Right cardiac atrium (tissue), 5 donors: ENCODE measurements around the gene C1QTNF12. TPM values are rescaled to one million over a fixed set of nuclear protein-coding genes. Genes with fewer than 3 reads are reported as not detected.

Experiments used
- ATAC-seq, 2 donors: fragments of 200-7000 bp; cut with Tn5 transposase; one replicate each; pipeline versions ENCODE4 v1.8.0 to v1.9.1; 2020; ENCODE audit warnings: moderate library complexity in 2 of 2, mild to moderate bottlenecking in 1 of 2
- DNase-seq, 3 donors: peaks; one replicate each; pipeline ENCODE4 v3.0.0-alpha.2; 2020
- H3K27ac ChIP-seq: one replicate; pipeline ENCODE4 v1.5.1; 2013; ENCODE audit warnings: mild to moderate bottlenecking, low read length, control low read depth, moderate library complexity
- H3K27me3 ChIP-seq: one replicate; pipeline ENCODE4 v1.6.1; 2013; ENCODE audit not compliant: control insufficient read depth, insufficient read depth
- H3K4me1 ChIP-seq: one replicate; pipeline ENCODE4 v1.6.1; 2013; ENCODE audit warnings: low read length; ENCODE audit not compliant: control insufficient read depth, insufficient read depth
- H3K4me3 ChIP-seq: one replicate; pipeline ENCODE4 v1.5.1; 2013; ENCODE audit warnings: low read length, control low read depth
- H3K9me3 ChIP-seq: one replicate; pipeline ENCODE4 v1.6.1; 2013; ENCODE audit warnings: low read length; ENCODE audit not compliant: control insufficient read depth
- WGBS: extraction: QIAGEN DNeasy Blood & Tissue Kit; methylation state at CpG from one replicate; pipeline ENCODE4 v1.1.7; 2013; 5-methylcytosine and 5-hydroxymethylcytosine counted together
- intact Hi-C, 4 donors: fragments of 100-400 bp; cut with DNase I; formaldehyde crosslinking; loops; one replicate each; pipeline versions ENCODE4 v1.11.0 to v1.14.0; 2022 to 2023
- long read RNA-seq, 4 donors: library from polyadenylated mRNA; unstranded; transcript quantifications; one replicate each; pipeline ENCODE4 v2.0.0, GENCODE V29; 2020 to 2021
- polyA plus RNA-seq: library from polyadenylated mRNA; stranded (reverse); fragments of 200-250 nt; gene quantifications from one replicate; pipeline ENCODE4 v1.2.3, GENCODE V29; 2013
- total RNA-seq, 4 donors: library from RNA; stranded (reverse); fragmentation: NEBNext Ultra II Directional; extraction: Animal tissue kit (Norgen Biotek cat#: 25700); gene quantifications; one replicate each; pipeline ENCODE4 v1.2.1, GENCODE V29; 2021
- donor health status: healthy with polysubstance abuse.
- donor health status: DM: no; HTN: yes; CAD: no.
- donor health status: DM: no; HTN: no; CAD: no.
- donor health status: DM: no; HTN: yes; CAD: no; lungs with severe emphysema.
- donor health status: DM: yes; HTN: yes; CAD: no.

The C1QTNF12 gene, protein sequence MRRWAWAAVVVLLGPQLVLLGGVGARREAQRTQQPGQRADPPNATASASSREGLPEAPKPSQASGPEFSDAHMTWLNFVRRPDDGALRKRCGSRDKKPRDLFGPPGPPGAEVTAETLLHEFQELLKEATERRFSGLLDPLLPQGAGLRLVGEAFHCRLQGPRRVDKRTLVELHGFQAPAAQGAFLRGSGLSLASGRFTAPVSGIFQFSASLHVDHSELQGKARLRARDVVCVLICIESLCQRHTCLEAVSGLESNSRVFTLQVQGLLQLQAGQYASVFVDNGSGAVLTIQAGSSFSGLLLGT
- 1 to 10 TPM in 2 of 4 donors, under 1 TPM in 1, not detected in 1; 0.94 to 2.4 (median 1.1) TPM for total RNA-seq
- 0.36 TPM for polyA plus RNA-seq
- long read RNA-seq, donor 1: 0 reads
- long read RNA-seq, donor 2: 0 reads
- long read RNA-seq, donor 3: 0 reads
- long read RNA-seq, donor 4: 0 reads

DNA sequence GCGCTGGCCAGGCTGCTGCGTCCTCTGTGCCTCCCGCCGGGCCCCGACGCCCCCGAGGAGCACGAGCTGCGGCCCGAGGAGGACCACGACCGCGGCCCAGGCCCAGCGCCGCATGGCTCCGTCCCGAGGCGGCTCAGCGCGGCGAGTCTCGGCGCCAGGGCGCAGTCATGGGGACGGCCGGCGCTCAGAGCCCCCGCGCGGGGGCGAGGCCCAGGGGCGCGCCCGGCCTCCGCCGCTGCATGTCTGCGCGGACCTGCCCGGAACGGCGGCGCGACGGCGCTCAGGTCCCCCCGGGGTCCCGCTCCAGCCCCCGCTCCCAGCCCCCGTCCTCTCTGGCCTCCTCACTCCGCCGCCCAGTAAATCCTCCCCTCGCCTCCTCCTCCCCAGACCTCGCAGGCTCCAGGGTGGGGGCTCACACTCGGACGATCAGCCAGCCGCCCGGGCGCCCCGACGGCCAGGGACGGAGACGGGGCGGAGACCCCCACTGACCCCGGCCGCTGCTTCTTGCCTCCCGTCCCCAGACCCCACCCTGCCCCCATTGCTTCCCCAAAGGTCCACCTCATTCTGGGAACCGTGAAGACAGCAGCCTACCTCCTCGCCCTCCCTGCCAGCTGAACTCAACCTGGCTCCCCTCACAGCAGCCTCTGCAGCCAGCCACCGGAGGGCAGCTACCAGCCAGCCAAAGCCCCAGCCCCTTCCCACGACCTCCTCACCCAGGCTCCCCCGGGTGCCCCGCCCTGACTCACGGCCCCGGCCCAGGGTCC, at the start of gene C1QTNF12:
C1QTNF12 (minus strand) TSS at position 146 of the 764 bp plus-strand sequence; CDS start at position 114, 32 bp downstream.
- no peak within 1 kb of the TSS for H3K4me3 ChIP-seq
- H3K9me3 ChIP-seq: no peaks in the 10 kb centered on the region
- H3K27me3 ChIP-seq: no peaks in the 10 kb centered on the region
- intact Hi-C loops: loop anchor here in 1 of 4 donors (5.0 kb wide), 1 partner anchor 124 kb away; no protein-coding TSS in a partner anchor
- 5% methylated on average over 74 of the region's 74 CpGs for WGBS
- no peak for ATAC-seq
- H3K27ac ChIP-seq: no peak within 1 kb of the TSS
- H3K4me1 ChIP-seq: no peaks in the 10 kb centered on the region
- DNase-seq: peak in 1 of 3 donors; percentile 39

DNA sequence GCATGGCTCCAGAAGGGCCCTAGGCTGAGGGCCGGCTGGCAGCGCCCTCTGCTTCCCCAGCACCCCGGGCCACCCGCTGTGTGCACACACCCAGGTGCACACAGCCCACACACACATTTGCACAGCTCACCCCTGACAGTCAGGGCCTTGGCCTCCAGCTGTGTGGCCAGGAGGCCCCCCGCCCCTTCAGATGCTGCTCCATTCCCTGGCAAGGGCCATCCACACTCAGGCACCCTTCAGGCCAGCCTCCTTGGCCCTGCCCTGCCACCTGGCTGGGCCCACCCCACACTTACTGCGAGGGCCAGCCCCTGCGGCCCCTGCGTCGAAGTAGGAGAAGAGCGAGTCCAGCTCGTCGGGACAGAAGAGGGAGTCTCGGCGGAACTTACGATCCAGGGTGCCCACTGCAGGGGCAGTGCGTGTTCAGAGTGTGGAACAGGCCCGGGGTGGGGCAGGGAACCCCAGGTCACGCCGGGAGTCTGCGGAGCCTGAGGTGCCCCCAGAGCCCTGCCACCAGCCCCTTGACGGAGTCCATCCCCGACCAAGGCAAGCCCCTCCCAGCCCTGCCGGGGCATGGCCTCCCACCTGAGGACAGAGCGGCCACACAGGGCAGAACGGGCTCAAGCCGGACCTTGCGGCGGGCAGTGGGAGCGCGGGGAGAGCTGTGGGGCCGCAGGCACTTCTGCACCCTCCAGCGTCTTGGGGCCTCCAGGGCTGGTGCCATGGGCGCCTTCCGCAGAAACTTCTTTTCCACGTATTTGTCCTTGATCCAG, 48.8 kb upstream of the C1QTNF12 start:
- WGBS: 95% methylated on average over 35 of the region's 35 CpGs

DNA sequence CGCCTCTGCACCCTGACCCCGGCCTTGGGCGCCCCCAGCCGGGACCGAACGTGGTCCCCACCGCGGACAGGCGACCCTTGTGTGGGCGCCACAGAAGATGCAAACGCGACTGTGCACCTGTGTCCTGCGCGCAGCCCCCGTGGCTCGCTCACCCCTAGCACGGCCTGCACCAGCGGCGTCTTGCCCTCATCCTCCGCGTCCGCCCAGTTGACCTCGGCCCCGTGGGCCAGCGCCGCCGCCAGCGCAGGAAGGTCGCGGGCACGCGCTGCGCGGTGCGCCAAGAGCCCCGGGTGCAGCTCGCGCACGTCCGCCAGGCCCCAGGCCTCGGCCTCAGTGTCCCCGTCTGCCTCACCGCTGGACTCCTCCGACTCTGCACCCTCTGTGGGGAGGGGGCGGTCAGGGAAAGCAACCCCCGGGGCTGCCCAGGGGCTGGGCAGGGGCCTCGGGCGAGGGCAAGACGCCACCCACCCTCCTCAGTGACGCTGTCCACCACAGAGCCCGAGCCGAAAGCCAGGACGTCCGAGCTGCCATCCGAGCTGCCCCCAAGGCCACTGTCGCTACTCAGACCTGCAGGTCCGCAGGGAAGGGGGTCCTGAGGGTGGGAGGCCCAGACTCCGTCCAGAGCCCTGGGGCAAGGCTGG, 47.8 kb upstream of the C1QTNF12 start:
- H3K9me3 ChIP-seq: no peaks in the 10 kb centered on the region
- H3K27me3 ChIP-seq: no peaks in the 10 kb centered on the region
- H3K4me1 ChIP-seq: no peaks in the 10 kb centered on the region
- H3K4me3 ChIP-seq: no peak overlapping the region
- DNase-seq: peak in 2 of 3 donors; percentile 31 to 58
- 86% methylated on average over 58 of the region's 58 CpGs for WGBS
- intact Hi-C loops: loop anchor here in 3 of 4 donors (5.0 to 10.0 kb wide), 2 partner anchors 170 to 172 kb away; no protein-coding TSS in a partner anchor
- no peak for ATAC-seq
- H3K27ac ChIP-seq: no peak overlapping the region

More for the DNA sequence above, 48.8 kb upstream of the C1QTNF12 start:
- ATAC-seq (no peak), DNase-seq (no peak)
- Histone ChIP-seq H3K27ac (no peak overlapping the region), H3K9me3 (no peaks in the 10 kb centered on the region), H3K4me1 (no peaks in the 10 kb centered on the region), H3K27me3 (no peaks in the 10 kb centered on the region), H3K4me3 (no peak overlapping the region)
- intact Hi-C loops: loop anchor here in 1 of 4 donors (10.0 kb wide), 1 partner anchor 171 kb away; no protein-coding TSS in a partner anchor

DNA sequence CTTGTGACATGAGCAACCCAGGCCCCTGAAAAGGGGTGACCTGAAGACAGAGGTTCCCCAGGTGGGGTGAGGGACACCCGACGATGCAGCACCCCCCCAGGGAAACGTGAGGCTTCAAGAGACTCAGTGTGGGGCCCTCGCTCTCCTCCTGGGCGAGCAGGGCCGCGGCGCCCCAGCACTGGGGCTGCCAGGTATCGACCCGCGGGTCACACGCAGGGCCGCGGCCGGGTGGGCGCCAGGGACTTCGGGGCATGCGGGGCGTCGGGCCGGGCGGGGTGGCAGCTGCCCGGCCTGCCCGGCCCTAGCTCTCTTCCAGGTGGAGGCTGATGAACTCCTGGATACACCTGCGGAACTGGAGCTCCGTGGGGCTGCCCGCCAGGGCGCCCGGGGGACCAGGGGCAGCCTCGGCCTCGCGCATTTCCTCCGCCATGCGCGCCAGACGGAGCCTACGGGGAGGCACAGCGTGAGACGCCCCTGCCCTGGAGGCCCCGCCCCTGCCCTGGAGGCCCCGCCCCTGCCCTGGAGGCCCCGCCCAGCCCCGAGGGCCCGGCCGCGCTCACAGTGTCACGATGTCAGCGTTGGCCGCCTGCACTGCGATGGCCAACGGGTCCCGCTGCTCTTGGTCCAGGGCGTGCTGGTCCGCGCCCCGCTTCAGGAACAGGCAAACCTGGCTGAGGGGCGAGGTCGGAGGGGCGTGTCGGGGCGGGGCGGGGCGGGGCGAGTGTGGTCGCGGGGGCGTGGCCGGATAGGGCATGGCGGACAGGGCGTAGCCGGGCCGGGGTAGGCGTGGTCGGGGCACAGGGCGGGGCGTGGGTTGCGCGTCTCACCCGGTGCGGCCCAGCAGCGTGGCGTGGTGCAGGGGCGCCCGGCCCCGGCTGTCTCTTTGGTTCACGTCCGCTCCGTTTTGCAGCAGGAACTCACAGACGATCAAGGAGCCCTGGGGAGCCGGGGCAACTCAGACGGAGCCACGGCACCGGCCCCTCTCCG, 47.0 kb upstream of the C1QTNF12 start:
- DNase-seq (peak; percentile 24 to 70 (median 66)), ATAC-seq (peak in 1 of 2 donors; percentile 21)
- no peak overlapping the region for H3K27ac ChIP-seq
- intact Hi-C loops: loop anchor here in 3 of 4 donors (5.0 to 10.0 kb wide), 2 partner anchors 169 to 171 kb away; no protein-coding TSS in a partner anchor
- 79% methylated on average over 94 of the region's 94 CpGs for WGBS
- no peaks in the 10 kb centered on the region for H3K9me3 ChIP-seq
- no peaks in the 10 kb centered on the region for H3K27me3 ChIP-seq
- H3K4me1 ChIP-seq: no peaks in the 10 kb centered on the region
- no peak overlapping the region for H3K4me3 ChIP-seq

DNA sequence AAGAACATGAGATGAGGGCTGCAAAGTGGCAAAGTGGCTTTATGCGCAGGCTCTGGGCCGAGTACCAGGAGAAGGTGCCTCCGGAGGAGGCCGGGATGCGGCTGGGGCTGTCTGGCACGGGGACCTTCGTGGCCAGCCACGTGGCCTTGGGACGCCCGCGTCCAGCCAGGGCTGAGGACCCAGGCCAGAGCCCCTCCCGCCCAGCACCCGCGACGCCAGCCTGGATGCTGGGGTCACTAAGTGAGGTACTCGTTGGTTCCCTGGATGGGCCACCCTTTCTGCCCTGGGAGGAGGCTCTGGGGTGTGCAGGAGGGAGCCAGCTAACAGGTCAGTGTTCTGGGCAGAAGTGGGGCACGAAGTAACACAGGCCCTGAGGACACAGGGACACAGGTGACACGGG, 46.3 kb upstream of the C1QTNF12 start:
- peak in 2 of 3 donors; percentile 48 to 55 for DNase-seq
- ATAC-seq: no peak
- no peaks in the 10 kb centered on the region for H3K4me1 ChIP-seq
- intact Hi-C loops: loop anchor here in 3 of 4 donors (5.0 to 10.0 kb wide), 2 partner anchors 168 to 171 kb away; no protein-coding TSS in a partner anchor
- WGBS: 90% methylated on average over 18 of the region's 18 CpGs
- no peaks in the 10 kb centered on the region for H3K27me3 ChIP-seq
- H3K9me3 ChIP-seq: no peaks in the 10 kb centered on the region
- H3K4me3 ChIP-seq: no peak overlapping the region
- H3K27ac ChIP-seq: no peak overlapping the region

DNA sequence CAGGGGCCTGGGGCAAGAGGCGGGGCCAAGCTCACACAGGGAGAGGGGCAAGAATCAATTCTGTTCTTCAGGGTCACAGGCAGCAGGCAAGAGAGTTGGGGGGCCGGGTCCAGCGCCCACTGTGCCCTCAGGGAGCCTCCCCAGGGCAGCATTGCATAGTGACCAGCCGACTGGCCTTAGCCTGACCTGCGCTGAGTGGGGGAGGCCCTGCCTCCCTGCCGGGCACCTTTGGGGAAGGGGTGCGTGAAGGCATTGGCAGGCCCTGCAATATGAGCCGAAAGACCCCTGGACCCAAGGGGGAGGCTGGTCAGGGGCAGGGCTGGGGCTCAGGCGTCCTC, 45.9 kb upstream of the C1QTNF12 start:
- 91% methylated on average over 9 of the region's 9 CpGs for WGBS
- intact Hi-C loops: loop anchor here in 3 of 4 donors (5.0 to 10.0 kb wide), 2 partner anchors 168 to 170 kb away; no protein-coding TSS in a partner anchor

DNA sequence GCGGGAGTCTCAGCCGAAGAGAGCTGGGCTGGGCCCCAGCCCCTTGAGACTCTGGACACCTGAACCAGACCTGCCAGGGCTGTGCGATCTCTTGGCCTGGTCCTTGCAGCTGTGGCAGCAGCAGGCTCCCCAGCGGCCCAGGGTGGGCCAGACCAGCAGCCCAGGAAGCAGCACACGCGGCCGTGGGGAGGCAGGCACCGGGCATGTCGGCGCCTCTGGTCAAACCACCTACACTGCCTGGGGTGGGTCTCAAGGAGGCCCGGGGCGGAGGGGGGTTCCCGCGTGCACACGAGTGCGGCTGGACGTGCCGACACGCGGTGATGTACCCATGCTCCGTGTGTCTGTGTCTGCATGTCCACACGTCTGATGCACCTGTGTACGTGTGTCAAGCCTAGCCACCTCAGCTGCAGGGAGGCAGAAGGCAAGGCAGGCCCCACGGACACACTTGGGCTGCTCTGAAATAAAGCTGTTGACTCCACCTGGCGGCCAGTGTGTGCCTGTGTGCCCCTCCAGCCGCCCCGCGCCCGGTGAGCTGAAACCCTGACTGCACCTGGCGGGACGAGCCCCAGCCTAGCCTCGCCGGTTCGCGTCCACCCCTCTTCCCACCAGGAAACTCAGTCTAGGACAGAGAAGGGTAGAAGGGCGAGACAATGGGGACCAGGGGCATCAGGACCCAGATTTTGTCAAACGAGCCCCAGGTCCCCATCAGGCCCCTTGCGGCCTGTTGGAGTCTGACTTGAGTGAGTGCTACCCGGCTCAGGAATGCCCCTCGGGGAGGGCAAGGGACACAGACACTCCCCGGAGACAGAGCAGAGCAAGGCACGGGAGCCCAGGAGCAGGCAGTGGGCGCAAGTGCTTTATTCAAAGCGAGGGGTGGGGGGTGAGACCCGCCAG, 45.3 kb upstream of the C1QTNF12 start:
- intact Hi-C loops: loop anchor here in 3 of 4 donors (5.0 to 10.0 kb wide), 2 partner anchors 167 to 169 kb away; no protein-coding TSS in a partner anchor
- Histone ChIP-seq H3K9me3 (no peaks in the 10 kb centered on the region), H3K4me1 (no peaks in the 10 kb centered on the region), H3K27me3 (no peaks in the 10 kb centered on the region), H3K27ac (no peak overlapping the region), H3K4me3 (no peak overlapping the region)
- ATAC-seq (peak; percentile 55 to 64), DNase-seq (peak; percentile 65 to 89 (median 83))
- 39% methylated on average over 45 of the region's 45 CpGs for WGBS

More for the DNA sequence above, 45.9 kb upstream of the C1QTNF12 start:
- DNase-seq (peak in 2 of 3 donors; percentile 38 to 54), ATAC-seq (peak in 1 of 2 donors; percentile 3)
- H3K4me1 ChIP-seq: no peaks in the 10 kb centered on the region
- H3K9me3 ChIP-seq: no peaks in the 10 kb centered on the region
- no peak overlapping the region for H3K4me3 ChIP-seq
- H3K27ac ChIP-seq: no peak overlapping the region
- H3K27me3 ChIP-seq: no peaks in the 10 kb centered on the region

DNA sequence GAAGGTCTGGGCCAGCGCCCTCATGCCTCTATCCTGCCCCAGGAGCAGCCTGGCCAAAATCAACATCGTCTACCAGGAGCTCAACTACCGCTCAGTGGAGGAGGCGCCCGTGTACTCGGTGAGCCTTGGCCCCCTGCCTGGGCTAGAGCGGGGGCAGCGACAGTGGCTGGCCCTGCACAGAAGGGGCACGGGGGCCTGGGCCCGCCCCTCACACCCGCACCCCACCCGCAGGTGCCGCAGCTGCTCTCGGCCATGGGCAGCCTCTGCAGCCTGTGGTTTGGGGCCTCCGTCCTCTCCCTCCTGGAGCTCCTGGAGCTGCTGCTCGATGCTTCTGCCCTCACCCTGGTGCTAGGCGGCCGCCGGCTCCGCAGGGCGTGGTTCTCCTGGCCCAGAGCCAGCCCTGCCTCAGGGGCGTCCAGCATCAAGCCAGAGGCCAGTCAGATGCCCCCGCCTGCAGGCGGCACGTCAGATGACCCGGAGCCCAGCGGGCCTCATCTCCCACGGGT, 44.6 kb upstream of the C1QTNF12 start:
- Histone ChIP-seq H3K27me3 (no peaks in the 10 kb centered on the region), H3K4me3 (no peak overlapping the region), H3K9me3 (no peaks in the 10 kb centered on the region), H3K27ac (no peak overlapping the region), H3K4me1 (no peaks in the 10 kb centered on the region)
- DNase-seq (peak; percentile 55 to 76 (median 71)), ATAC-seq (peak; percentile 1 to 15)
- intact Hi-C loops: loop anchor here in 3 of 4 donors (5.0 to 10.0 kb wide), 2 partner anchors 166 to 169 kb away; no protein-coding TSS in a partner anchor
- WGBS: 32% methylated on average over 28 of the region's 28 CpGs
